Activated CD4-positive, CD25-positive, alpha-beta regulatory T cell (primary cell): ENCODE measurements around the gene LIX1L.

Experiments
- DNase-seq, 4 experiments: peaks; one replicate each; lab custom pipeline; 2025; lab: John Stamatoyannopoulos, UW

LIX1L gene

GRCh38 chr1:145893306-145894055 lies 64.3 kb downstream of the LIX1L start:
- DNase-seq = no peak

DNA sequence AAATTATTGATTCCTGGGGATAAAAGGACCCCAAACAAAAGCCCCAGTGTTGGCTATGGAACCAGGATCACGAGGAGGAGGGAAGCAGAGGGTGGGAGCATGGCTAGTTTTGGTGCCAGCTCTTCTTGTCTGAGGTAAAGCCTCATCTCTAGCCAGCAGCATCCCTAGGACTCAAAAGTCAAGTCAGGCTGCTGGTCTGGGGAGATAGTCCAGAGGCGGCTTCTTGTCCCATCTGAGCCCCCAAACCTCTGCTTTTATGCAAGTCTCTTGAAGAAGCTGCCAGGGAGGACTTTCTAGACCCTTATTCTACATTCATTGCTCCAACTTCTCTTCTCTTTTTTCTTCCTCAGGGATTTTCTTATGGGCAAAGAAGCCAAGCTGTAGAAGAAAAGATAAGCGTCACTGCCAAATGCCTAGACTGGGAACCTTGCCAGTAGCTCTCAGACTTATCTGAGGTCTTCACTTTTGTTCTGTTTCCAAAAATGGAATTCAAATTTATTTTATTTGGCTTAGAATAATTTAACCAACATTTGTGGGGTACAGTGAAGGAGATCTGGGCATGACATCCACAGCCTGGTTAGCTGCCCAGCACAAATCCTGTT lies 65.2 kb downstream of the LIX1L start:
- DNase-seq = no peak

DNA sequence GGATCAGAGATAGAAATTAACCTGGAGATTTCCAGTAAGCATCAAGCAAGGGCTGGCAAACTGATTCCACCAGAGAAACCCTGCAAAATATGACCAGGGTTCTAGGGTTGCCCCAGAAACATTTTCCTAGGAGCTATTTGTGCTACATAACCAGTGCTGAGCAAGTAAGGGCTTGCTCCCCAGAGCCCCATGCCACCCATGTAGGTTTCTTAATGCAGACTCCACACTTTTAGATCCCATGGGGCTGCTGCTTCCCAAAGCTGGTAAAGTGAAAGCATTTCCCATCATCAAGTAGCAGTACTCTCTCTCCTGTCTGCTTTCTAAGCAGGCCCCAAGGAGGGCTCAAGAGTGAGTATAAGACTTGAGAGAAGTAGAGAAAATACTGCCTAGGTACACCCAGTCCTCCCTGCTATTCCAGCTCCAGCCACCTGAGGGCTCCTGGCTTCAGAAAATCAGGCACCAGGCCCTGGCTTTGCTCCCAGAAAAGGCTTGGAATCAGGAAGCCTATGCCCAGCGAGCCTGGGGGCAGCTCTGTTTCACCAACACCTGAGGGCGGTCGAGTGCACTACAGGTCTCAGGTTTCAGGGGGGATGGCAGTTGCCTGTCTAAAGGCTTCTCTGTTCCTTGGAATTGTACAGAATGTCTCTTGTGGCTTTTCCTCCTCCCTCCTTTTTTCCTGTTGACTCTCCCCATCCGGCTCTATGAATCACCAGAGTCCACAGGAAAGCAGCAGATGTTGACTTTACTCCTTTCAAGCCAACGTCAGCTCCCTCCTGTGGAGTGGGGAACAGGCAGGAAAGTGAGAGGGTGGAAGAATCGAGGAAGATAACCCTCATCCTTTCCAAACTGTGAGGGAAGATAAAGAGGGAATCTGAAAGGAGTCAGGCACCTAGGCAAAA lies 66.0 kb downstream of the LIX1L start:
- DNase-seq = peak in 3 of 4 experiments; percentile 7 to 37 (median 9)

DNA sequence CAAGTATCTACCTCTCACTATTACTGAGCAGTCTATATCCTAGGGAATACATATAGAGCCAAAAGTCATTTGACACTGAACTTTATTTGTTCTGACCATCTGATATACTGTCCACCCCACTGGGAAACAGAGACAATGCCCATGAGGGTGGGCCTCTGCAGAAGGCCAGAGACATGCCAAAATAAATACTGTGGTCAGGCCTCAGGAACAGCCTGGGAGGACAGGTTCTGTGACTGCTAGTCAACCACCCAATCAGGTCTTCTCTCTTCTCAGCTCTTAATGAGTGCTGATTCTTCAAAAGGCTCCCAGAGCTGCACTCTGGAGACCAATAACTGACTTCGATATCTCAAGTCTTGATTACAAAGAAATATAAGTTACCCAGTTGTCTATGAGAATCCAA lies 66.7 kb downstream of the LIX1L start:
- no peak for DNase-seq

DNA sequence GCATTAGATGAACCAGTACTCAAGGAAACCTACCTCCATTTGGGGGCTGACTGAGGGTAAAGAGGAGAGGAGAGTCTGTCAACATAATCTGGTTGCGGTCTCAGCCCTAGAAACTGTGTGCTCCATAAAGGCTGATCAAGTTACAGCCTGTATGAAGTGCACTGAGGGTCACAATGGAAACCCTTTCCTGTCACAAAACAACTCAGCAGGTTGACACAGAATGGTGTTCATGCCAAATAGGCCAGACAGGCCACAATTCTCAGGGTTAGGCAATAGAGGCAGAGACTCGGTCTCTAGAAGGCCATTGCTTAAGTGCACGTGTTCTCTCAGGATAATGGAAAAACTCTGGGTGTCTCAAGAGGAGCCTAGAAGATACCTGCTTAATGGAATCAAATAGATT lies 68.1 kb downstream of the LIX1L start:
- no peak for DNase-seq

GRCh38 chr1:145887631-145888030 lies 70.2 kb downstream of the LIX1L start:
- no peak for DNase-seq

DNA sequence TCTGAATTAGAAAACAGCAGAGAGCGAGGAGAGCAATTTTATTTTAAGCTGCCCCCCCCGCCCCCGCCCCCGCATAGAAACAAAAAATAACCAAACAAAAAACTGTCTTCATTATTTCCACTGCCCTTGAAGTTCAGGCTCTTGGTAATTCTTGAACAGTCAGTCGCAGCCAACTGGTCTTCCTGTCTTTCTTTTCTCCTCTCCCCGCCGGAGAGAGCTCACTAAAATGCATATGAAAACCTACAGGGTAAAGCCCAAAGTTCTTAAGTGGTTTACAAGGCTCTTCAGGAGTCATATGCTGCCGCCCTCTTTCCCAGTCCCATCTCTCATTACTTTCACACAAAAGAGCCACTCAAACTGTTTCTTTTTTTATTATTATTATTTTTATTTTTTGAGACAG lies 71.0 kb downstream of the LIX1L start:
- no peak for DNase-seq

DNA sequence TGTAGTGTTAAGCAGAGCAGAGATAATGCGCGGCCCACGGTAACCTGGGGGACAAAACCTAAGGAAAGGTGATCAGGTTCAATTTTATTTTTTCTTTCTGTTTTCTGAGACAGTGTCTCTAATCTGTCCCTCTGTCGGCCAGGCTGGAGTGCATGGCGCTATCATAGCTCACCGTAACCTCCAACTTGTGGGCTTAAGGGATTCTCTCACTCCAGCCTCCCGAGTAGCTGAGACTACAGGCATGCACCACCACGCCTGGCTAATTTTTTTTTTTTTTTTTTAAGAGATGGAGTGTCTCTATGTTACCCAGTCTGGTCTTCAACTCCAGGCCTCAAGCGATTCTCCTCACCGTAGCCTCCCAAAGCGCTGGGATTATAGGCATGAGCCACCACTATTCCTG lies 71.4 kb downstream of the LIX1L start:
- no peak for DNase-seq

DNA sequence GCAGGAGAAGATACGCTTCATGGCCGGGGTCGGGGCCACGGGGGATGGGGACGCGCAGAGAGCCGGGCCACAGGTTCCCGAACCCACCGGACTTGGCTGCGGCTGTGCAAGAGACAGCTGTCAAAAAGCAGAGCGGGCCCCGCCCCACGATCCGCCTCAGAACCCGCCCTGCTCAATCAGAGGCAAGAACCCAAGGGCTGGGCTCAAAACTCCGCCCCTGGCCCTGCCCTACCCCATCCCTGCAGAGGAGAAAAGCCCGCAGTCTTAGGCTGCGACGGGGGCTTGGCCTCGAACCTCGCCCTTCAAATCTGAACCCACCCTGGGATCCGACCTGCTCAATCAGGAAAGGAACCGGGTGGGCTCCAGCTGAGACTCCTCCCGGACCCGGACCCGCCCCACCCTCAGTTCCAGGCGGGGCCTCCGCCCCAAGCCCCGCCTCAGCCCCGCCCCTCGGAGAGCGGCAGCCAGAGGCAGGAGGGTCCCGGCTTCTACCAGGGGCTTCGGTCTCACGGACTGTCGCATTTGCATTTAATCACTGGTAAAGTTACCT lies 72.0 kb downstream of the LIX1L start, which contains the start of gene ANKRD35:
Gene ANKRD35 (minus strand): TSS at position 129 of the 550 bp plus-strand sequence. CDS start 108 bp downstream, at position 21.
- DNase-seq = peak; percentile 64 to 78 (median 72)

DNA sequence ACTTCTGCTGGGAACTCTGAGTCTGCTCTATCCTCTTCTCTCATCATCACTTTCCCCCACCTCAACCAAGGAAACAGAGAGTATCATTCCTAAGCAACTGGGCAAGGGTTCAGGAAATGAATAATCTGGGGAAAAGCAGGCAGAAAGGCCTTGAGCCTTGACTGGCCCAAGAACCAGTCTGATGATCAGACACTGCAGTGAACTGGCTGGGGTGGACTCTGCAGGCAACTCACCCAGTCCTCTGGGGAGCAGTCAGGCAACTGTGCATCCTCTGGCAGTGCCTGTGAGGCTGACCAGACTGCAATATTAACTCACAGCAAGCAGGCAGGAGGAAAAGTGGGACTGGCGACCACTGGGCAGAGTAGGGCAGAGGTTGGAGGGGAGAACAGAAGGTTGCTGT lies 73.1 kb downstream of the LIX1L start:
- no peak for DNase-seq
